OCI-LY3 (cell line): ENCODE measurements around the gene DHX57.
"Not testable (repeated sequence)": the region's sequence is repeated elsewhere in the genome, so short reads cannot be mapped to it uniquely, and the experiment has no call there.

Experiments used
- EZH2phosphoT487 ChIP-seq: fragments of 200-600 bp; shearing (Covaris generic); IDR thresholded peaks from 2 replicates; pipeline ENCODE4 v1.6.1; 2018; ENCODE audit warnings: antibody characterized with exemption, mixed run types, low read depth
- TF ChIP-seq, protein P1 (sequence below): fragments of 200-600, 300-600 bp; sonication (generic); IDR thresholded peaks from 2 replicates; pipeline ENCODE4 v1.5.1; 2014; ENCODE audit warnings: antibody characterized with exemption, low read length, low read depth

DNA sequence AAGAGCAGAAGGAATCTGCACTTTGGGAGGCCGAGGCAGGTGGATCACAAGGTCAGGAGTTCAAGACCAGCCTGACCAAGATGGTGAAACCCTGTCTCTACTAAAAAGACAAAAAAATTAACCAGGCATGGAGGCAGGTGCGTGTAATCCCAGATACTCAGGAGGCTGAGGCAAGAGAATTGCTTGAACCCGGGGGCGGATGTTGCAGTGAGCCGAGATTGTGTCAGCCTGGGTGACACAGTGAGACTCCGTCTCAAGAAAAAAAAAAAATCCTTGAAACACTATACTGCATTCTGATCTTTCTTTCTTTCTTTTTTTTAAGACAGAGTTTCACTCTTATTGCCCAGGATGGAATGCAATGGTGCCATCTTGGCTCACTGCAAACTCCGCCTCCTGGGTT, 80.7 kb downstream of the DHX57 start:
- TF ChIP-seq, protein P1, sequence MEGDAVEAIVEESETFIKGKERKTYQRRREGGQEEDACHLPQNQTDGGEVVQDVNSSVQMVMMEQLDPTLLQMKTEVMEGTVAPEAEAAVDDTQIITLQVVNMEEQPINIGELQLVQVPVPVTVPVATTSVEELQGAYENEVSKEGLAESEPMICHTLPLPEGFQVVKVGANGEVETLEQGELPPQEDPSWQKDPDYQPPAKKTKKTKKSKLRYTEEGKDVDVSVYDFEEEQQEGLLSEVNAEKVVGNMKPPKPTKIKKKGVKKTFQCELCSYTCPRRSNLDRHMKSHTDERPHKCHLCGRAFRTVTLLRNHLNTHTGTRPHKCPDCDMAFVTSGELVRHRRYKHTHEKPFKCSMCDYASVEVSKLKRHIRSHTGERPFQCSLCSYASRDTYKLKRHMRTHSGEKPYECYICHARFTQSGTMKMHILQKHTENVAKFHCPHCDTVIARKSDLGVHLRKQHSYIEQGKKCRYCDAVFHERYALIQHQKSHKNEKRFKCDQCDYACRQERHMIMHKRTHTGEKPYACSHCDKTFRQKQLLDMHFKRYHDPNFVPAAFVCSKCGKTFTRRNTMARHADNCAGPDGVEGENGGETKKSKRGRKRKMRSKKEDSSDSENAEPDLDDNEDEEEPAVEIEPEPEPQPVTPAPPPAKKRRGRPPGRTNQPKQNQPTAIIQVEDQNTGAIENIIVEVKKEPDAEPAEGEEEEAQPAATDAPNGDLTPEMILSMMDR = not testable (repeated sequence)
- TF ChIP-seq EZH2phosphoT487 = not testable (repeated sequence)
